Measurements from ENCODE around the gene ELL2.

ELL2 gene

GRCh38 chr5:95880081-95880926 lies 81.3 kb downstream of the ELL2 start:
- FAIRE-seq = no peak
- DNase-seq (ENCODE audit: insufficient read length, low spot score) = no peak
- TF ChIP-seq CTCF (IDR thresholded peaks at IDR 0.05; ENCODE audit: insufficient read depth, missing control alignments) = no peak

GRCh38 chr5:95879661-95880060 lies 82.0 kb downstream of the ELL2 start:
- FAIRE-seq (no peak), DNase-seq (ENCODE audit: insufficient read length, low spot score) (no peak)
- no peak for TF ChIP-seq CTCF (IDR thresholded peaks at IDR 0.05; ENCODE audit: insufficient read depth, missing control alignments)

DNA sequence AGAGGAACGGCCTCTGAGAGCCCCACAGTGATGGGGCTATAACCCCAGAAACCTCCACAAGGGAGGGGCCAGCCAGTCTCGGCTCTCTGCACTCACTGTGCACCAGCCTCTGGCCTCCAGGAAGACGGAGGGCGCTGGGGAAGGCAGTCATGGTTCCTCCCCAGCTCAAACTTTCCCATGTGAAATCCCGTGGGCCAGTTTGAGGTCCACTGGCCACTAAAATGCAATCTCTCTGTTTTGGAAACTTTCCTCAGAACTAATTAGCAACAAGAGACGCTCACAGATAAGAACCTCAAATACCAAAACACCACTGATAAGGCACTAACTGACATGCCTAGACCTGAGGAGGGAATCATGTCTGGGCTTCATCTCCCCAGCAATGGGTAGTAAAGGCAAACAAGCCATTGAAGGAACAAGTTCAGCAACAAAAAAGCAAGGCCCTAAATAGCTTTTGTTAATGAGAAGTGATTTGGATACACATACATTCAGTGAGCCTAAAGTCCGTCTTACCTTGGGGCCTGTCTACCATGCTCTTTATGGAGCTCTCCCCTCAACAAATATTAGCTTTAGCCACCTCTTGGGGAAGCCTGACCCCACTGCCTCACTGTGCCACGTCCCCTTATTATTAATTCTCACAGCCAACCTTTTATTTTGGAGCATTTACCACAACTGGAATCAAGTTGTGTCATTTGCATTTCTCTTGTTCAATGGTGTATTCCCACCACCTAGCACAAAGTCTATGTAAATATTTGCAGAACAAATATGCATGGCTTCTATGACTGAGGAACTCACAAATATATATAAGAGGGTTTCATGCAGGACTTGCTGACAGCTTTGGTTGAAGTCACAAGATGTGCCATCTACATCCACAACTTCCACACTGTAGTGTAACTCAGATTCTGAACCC lies 83.0 kb downstream of the ELL2 start:
- FAIRE-seq (no peak), DNase-seq (ENCODE audit: insufficient read length, low spot score) (no peak)
- no peak for TF ChIP-seq CTCF (IDR thresholded peaks at IDR 0.05; ENCODE audit: insufficient read depth, missing control alignments)

- no peak for DNase-seq (ENCODE audit: insufficient read length, low spot score)
- no peak for FAIRE-seq
- no peak for TF ChIP-seq CTCF (IDR thresholded peaks at IDR 0.05; ENCODE audit: insufficient read depth, missing control alignments)
Measured at GRCh38 chr5:95876782-95877181, 84.9 kb downstream of the ELL2 start.

DNA sequence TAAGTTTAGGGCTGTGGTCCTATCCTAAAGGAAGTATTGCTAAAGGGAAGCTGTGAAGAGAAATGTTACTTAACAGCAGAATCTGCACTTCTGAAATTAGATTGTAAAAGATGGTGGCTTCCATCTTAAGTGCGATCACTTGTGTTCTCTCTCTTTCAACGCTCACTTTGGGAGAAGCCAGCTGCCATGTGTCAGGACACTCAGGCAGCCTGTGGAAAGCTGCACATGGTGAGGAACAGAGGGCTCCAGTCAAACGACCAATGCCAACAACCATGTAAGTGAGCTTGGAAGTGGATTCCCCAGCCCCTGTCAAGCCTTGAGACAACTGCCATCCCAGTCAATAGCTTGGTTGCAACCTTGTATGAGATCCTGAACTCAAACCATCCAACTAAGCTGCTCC lies 87.4 kb downstream of the ELL2 start:
- FAIRE-seq = no peak
- DNase-seq (ENCODE audit: insufficient read length, low spot score) = no peak
- no peak for TF ChIP-seq CTCF (IDR thresholded peaks at IDR 0.05; ENCODE audit: insufficient read depth, missing control alignments)

GRCh38 chr5:95873351-95873750 lies 88.3 kb downstream of the ELL2 start:
- FAIRE-seq (no peak), DNase-seq (ENCODE audit: insufficient read length, low spot score) (no peak)
- TF ChIP-seq CTCF (IDR thresholded peaks at IDR 0.05; ENCODE audit: insufficient read depth, missing control alignments) = no peak
